Upper lobe of left lung (tissue), 6 donors: ENCODE measurements around the gene KCNK3. TPM values are rescaled to one million over a fixed set of nuclear protein-coding genes. Genes with fewer than 3 reads are reported as not detected.
A peak's percentile ranks its signal among the peaks of the same experiment; 100 is the strongest.

Experiments
- ATAC-seq, 2 donors: fragments of 200-7000 bp; cut with Tn5 transposase; one replicate each; pipeline ENCODE4 v1.9.1; 2022; ENCODE audit warnings: mild to moderate bottlenecking in 2 of 2, moderate library complexity in 2 of 2; ENCODE audit not compliant: low FRiP score in 2 of 2
- DNase-seq, 2 donors: peaks; one replicate each; pipeline ENCODE4 v3.0.0-alpha.2; 2019 to 2020
- H3K27ac ChIP-seq, 4 donors: fragments of 200-600 bp; sonication (generic); one replicate each; pipeline ENCODE4 v1.5.1; 2016 to 2019
- H3K27me3 ChIP-seq, 4 donors: fragments of 200-600 bp; sonication (generic); one replicate each; pipeline ENCODE4 v1.5.1; 2017 to 2019
- H3K36me3 ChIP-seq, 4 donors: fragments of 200-600 bp; sonication (generic); one replicate each; pipeline ENCODE4 v1.5.1; 2016 to 2019
- H3K4me1 ChIP-seq, 4 donors: fragments of 200-600 bp; sonication (generic); one replicate each; pipeline ENCODE4 v1.5.1; 2018 to 2019
- H3K4me3 ChIP-seq, 4 donors: fragments of 200-600 bp; sonication (generic); one replicate each; pipeline ENCODE4 v1.5.1; 2017 to 2019; ENCODE audit warnings: mild to moderate bottlenecking in 2 of 4, moderate library complexity in 1 of 4
- H3K9me3 ChIP-seq, 4 donors: fragments of 200-600 bp; sonication (generic); one replicate each; pipeline ENCODE4 v1.5.1; 2018 to 2019
- CTCF ChIP-seq, 6 experiments: fragments of 450-650 bp in 4 of 6; fragments of 200-600 bp in 2 of 6; sonication (generic) in 2 of 6; IDR thresholded peaks; one replicate each; pipeline ENCODE4 v1.5.1; 2016 to 2019; ENCODE audit warnings: antibody characterized with exemption in 6 of 6
- EP300 ChIP-seq, 4 donors: sonication (generic); formaldehyde crosslinking; IDR thresholded peaks; one replicate each; pipeline ENCODE4 v1.5.1; 2017; ENCODE audit warnings: antibody characterized with exemption in 4 of 4, control low read depth in 2 of 4
- POLR2A ChIP-seq, 4 donors: fragments of 450-650 bp; IDR thresholded peaks; one replicate each; pipeline ENCODE4 v1.5.1; 2016 to 2017; ENCODE audit warnings: antibody characterized with exemption in 4 of 4, mild to moderate bottlenecking in 2 of 4
- POLR2AphosphoS5 ChIP-seq, 2 donors: sonication (generic); formaldehyde crosslinking; IDR thresholded peaks; one replicate each; pipeline ENCODE4 v1.5.1; 2017; ENCODE audit warnings: antibody characterized with exemption in 2 of 2
- WGBS, 2 donors: methylation state at CpG; one replicate each; pipeline ENCODE4 v1.1.5; 2017 to 2018; 5-methylcytosine and 5-hydroxymethylcytosine counted together
- total RNA-seq, 6 donors: library from RNA; depleted of rRNA in 4 of 6; stranded (reverse); fragments of >200 nt in 4 of 6; gene quantifications; one replicate each; pipeline versions ENCODE4 v1.1.0 to v1.2.1, GENCODE V29; 2016 to 2021
- donor health status: DM: no; HTN: no; CAD: no; lungs with moderate emphysema.
- donor health status: DM: no; HTN: yes; CAD: no; lungs with severe emphysema.

The KCNK3 gene
- total RNA-seq, 6 donors from 2014 or later: 3.0 to 36.1 (median 17.5) TPM

GRCh38 chr2:26697425-26697824, 4.9 kb downstream of the KCNK3 start:
- WGBS, 2 donors: 83% methylated on average over 6 to 10 of the region's 10 CpGs
- Histone ChIP-seq H3K27ac (peak overlapping the region in 1 of 4 donors; percentile 19), H3K4me1 (peaks cover 8 to 11% (median 10%) of the 10 kb centered on the region in 4 donors), H3K4me3 (no peak overlapping the region), H3K9me3 (no peaks in the 10 kb centered on the region), H3K36me3 (no peaks in the 10 kb centered on the region), H3K27me3 (peaks cover 0 to 26% (median 12%) of the 10 kb centered on the region in 4 donors)
- no peak for TF ChIP-seq CTCF (IDR thresholded peaks at IDR 0.05)
- TF ChIP-seq POLR2AphosphoS5 (IDR thresholded peaks at IDR 0.05): no peak
- TF ChIP-seq POLR2A (IDR thresholded peaks at IDR 0.05): no peak
- ATAC-seq (no peak), DNase-seq (no peak)

- Histone ChIP-seq H3K4me1 (peaks cover 0 to 3% (median 0%) of the 10 kb centered on the region in 4 donors), H3K9me3 (no peaks in the 10 kb centered on the region), H3K36me3 (no peaks in the 10 kb centered on the region), H3K27ac (no peak overlapping the region), H3K4me3 (no peak overlapping the region), H3K27me3 (peaks cover 0 to 10% (median 4%) of the 10 kb centered on the region in 4 donors)
- WGBS, 2 donors: 52 to 54% methylated on average over 6 of the region's 6 CpGs
- no peak for TF ChIP-seq POLR2AphosphoS5 (IDR thresholded peaks at IDR 0.05)
- no peak for TF ChIP-seq EP300 (IDR thresholded peaks at IDR 0.05)
- TF ChIP-seq POLR2A (IDR thresholded peaks at IDR 0.05): no peak
- no peak for TF ChIP-seq CTCF (IDR thresholded peaks at IDR 0.05)
- no peak for DNase-seq
- ATAC-seq: no peak
These were observed 6.8 kb downstream of the KCNK3 start for GRCh38 chr2:26699295-26699694.

- Histone ChIP-seq H3K36me3 (no peaks in the 10 kb centered on the region), H3K27ac (no peak overlapping the region), H3K9me3 (no peaks in the 10 kb centered on the region), H3K27me3 (peaks cover 0 to 6% (median 2%) of the 10 kb centered on the region in 4 donors), H3K4me1 (peaks cover 0 to 3% (median 0%) of the 10 kb centered on the region in 4 donors), H3K4me3 (no peak overlapping the region)
- 32 to 80% methylated on average over 1 to 4 of the region's 4 CpGs for WGBS, 2 donors
- DNase-seq: no peak
- TF ChIP-seq POLR2A (IDR thresholded peaks at IDR 0.05): no peak
- no peak for TF ChIP-seq CTCF (IDR thresholded peaks at IDR 0.05)
- TF ChIP-seq EP300 (IDR thresholded peaks at IDR 0.05): no peak
- TF ChIP-seq POLR2AphosphoS5 (IDR thresholded peaks at IDR 0.05): no peak
- no peak for ATAC-seq
These were observed 7.6 kb downstream of the KCNK3 start for GRCh38 chr2:26700078-26700477.

GRCh38 chr2:26701596-26701995, 9.1 kb downstream of the KCNK3 start:
- 89% methylated on average over 5 of the region's 5 CpGs for WGBS, 2 donors
- DNase-seq (no peak), ATAC-seq (no peak)
- Histone ChIP-seq H3K9me3 (no peaks in the 10 kb centered on the region), H3K27ac (no peak overlapping the region), H3K27me3 (no peaks in the 10 kb centered on the region), H3K36me3 (no peaks in the 10 kb centered on the region), H3K4me1 (peaks cover 0 to 3% (median 0%) of the 10 kb centered on the region in 4 donors), H3K4me3 (no peak overlapping the region)
- TF ChIP-seq EP300 (IDR thresholded peaks at IDR 0.05) (no peak), POLR2AphosphoS5 (IDR thresholded peaks at IDR 0.05) (no peak), CTCF (IDR thresholded peaks at IDR 0.05) (no peak), POLR2A (IDR thresholded peaks at IDR 0.05) (no peak)

GRCh38 chr2:26702025-26702424, 9.5 kb downstream of the KCNK3 start:
- no peaks in the 10 kb centered on the region for H3K9me3 ChIP-seq
- no peak for ATAC-seq
- TF ChIP-seq EP300 (IDR thresholded peaks at IDR 0.05): no peak
- no peak for TF ChIP-seq POLR2AphosphoS5 (IDR thresholded peaks at IDR 0.05)
- TF ChIP-seq POLR2A (IDR thresholded peaks at IDR 0.05): no peak
- TF ChIP-seq CTCF (IDR thresholded peaks at IDR 0.05): no peak
- H3K4me3 ChIP-seq: no peak overlapping the region
- WGBS, 2 donors: 52 to 68% methylated on average over 3 of the region's 3 CpGs
- H3K27me3 ChIP-seq: no peaks in the 10 kb centered on the region
- peaks cover 0 to 4% (median 1%) of the 10 kb centered on the region in 4 donors for H3K4me1 ChIP-seq
- DNase-seq: no peak
- H3K36me3 ChIP-seq: no peaks in the 10 kb centered on the region
- H3K27ac ChIP-seq: no peak overlapping the region
